HG03139 (cell line): ENCODE measurements around the gene SAMD11.

Source experiments
- ATAC-seq: cut with Tn5 transposase; IDR thresholded peaks from one replicate; pipeline ENCODE4 v1.9.1; 2021; ENCODE audit not compliant: unreplicated experiment

SAMD11 gene

DNA sequence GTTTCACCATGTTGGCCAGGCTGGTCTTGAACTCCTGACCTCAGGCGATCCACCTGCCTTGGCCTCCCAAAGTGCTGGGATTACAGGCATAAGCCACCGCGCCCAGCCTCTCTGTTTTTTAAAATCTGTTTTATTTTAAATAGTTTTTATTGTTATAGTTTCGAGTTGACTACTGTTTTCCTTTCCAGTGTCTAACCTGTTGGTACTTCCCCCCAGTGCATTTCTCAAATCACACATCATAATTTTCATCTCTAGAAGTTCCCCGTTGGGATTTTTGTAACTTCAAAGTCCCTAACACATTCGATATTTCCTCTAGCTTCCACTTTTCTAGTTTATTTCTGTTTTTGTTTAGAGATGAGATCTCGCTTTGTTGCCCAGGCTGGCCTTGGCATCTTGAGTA lies 68.6 kb downstream of the SAMD11 start:
- ATAC-seq: no peak

DNA sequence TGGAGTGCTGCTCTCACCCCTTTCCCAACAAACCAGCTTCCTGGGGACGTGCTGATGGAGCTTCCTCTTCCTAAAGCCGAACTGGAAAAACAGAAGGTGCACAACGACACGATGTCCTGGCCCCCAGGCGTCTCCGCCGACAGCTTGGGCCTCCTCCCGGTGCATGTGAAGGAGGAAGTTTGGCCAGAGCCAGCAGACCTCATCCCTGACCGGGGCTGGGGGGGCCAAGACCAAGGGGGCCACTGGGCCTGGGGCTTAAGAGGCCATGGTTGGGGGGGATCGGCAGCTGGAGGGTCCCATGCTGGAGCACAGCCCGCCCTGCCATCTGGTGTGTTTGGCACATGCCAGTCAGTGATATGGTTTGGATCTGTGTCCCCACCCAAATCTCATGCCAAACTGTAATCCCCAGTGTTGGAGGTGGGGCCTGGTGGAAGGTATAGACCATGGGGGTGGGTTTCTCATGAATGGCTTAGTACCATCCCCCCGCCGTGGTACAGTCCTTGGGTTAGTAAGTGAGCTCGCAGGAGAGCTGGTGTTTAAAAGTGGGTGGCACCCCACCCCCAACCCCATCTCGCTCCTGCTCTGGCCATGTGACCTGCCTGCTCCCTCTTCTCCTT lies 69.8 kb downstream of the SAMD11 start:
- no peak for ATAC-seq
